Lower leg skin (tissue), 3 donors: ENCODE data around the gene HMG20B.
"Not testable (repeated sequence)": the region's sequence is repeated elsewhere in the genome, so short reads cannot be mapped to it uniquely, and the experiment has no call there.

Experiments
- CTCF ChIP-seq, 3 donors: fragments of 450-650 bp; IDR thresholded peaks; one replicate each; pipeline ENCODE4 v1.5.1; 2016; ENCODE audit warnings: antibody characterized with exemption in 3 of 3, mild to moderate bottlenecking in 3 of 3, moderate library complexity in 2 of 3
- POLR2A ChIP-seq, 2 donors: fragments of 450-650 bp; IDR thresholded peaks; one replicate each; pipeline ENCODE4 v1.6.1; 2016 to 2017; ENCODE audit warnings: antibody characterized with exemption in 2 of 2, mild to moderate bottlenecking in 1 of 2, moderate library complexity in 1 of 2

GRCh38 chr19:3529299-3529698 is 43.4 kb upstream of the HMG20B start:
- TF ChIP-seq POLR2A, CTCF (IDR thresholded peaks at IDR 0.05): not testable (repeated sequence)
